ENCODE results near the gene CEP57L1.

GRCh38 chr6:109212683-109213082 is 117.4 kb downstream of the CEP57L1 start:
- no peak for TF ChIP-seq CTCF (IDR thresholded peaks at IDR 0.05)
- no peak for TF ChIP-seq POLR2A (IDR thresholded peaks at IDR 0.05)
- TF ChIP-seq EP300 (IDR thresholded peaks at IDR 0.05): no peak
